Measurements from ENCODE around the gene FIGNL2. TPM values are rescaled to one million over a fixed set of nuclear protein-coding genes. Genes with fewer than 3 reads are reported as not detected.
A peak's percentile ranks its signal among the peaks of the same experiment; 100 is the strongest.

The FIGNL2 gene
- total RNA-seq, result under 1 TPM in 3 of 4 donors, not detected in 1; 0.17 to 0.49 (median 0.29) TPM

- intact Hi-C loops (cut with DNase I; ENCODE audit: low total_unique reads), result no loop called here
- no peak for DNase-seq (ENCODE audit: low spot score in 2 of 2)
- WGBS, 2 donors, result 4% methylated on average over 8 of the region's 51 CpGs; no CpG with 5 or more reads in 1 of the 2 donors
- TF ChIP-seq POLR2A (IDR thresholded peaks at IDR 0.05) (no peak), CTCF (IDR thresholded peaks at IDR 0.05) (no peak)
- peak within 1 kb of the TSS; percentile 2 for H3K4me3 ChIP-seq (ENCODE audit: low read depth, poor library complexity, severe bottlenecking)
These were observed at the start of gene FIGNL2 for GRCh38 chr12:51848326-51848727. FIGNL2 (minus strand) TSS chr12:51848718; CDS start chr12:51822413, 26,305 bp downstream.

- TF ChIP-seq CTCF (IDR thresholded peaks at IDR 0.05) (no peak), POLR2A (IDR thresholded peaks at IDR 0.05) (no peak)
- intact Hi-C loops (cut with DNase I; ENCODE audit: low total_unique reads), result no loop called here
- peak in 1 of 2 donors; percentile 85 for DNase-seq (ENCODE audit: low spot score in 2 of 2)
- 57 to 60% methylated on average over 7 to 8 of the region's 8 CpGs for WGBS, 2 donors
- no peak overlapping the region for H3K4me3 ChIP-seq (ENCODE audit: low read depth, poor library complexity, severe bottlenecking)
These were observed 48.7 kb upstream of the FIGNL2 start for GRCh38 chr12:51897181-51897580.

- 70 to 78% methylated on average over 3 of the region's 3 CpGs for WGBS, 2 donors
These were observed 47.7 kb upstream of the FIGNL2 start for GRCh38 chr12:51896236-51896635.

GRCh38 chr12:51895378-51896135 is 47.0 kb upstream of the FIGNL2 start:
- TF ChIP-seq POLR2A (IDR thresholded peaks at IDR 0.05) (no peak), CTCF (IDR thresholded peaks at IDR 0.05) (no peak)
- intact Hi-C loops (cut with DNase I; ENCODE audit: low total_unique reads), result no loop called here
- 80 to 90% methylated on average over 4 of the region's 8 CpGs for WGBS, 2 donors
- H3K4me3 ChIP-seq (ENCODE audit: low read depth, poor library complexity, severe bottlenecking), result no peak overlapping the region
- peak in 1 of 2 donors; percentile 75 for DNase-seq (ENCODE audit: low spot score in 2 of 2)

More at GRCh38 chr12:51896236-51896635, 47.7 kb upstream of the FIGNL2 start:
- peak in 1 of 2 donors; percentile 60 for DNase-seq (ENCODE audit: low spot score in 2 of 2)
- H3K4me3 ChIP-seq (ENCODE audit: low read depth, poor library complexity, severe bottlenecking), result no peak overlapping the region
- no peak for TF ChIP-seq POLR2A (IDR thresholded peaks at IDR 0.05)
- TF ChIP-seq CTCF (IDR thresholded peaks at IDR 0.05), result no peak
- intact Hi-C loops (cut with DNase I; ENCODE audit: low total_unique reads), result no loop called here

- TF ChIP-seq CTCF (IDR thresholded peaks at IDR 0.05) (no peak), POLR2A (IDR thresholded peaks at IDR 0.05) (no peak)
- WGBS, 2 donors, result 66 to 71% methylated on average over 6 of the region's 6 CpGs
- intact Hi-C loops (cut with DNase I; ENCODE audit: low total_unique reads), result no loop called here
- peak in 1 of 2 donors; percentile 36 for DNase-seq (ENCODE audit: low spot score in 2 of 2)
- no peak overlapping the region for H3K4me3 ChIP-seq (ENCODE audit: low read depth, poor library complexity, severe bottlenecking)
These were observed 45.3 kb upstream of the FIGNL2 start for GRCh38 chr12:51893786-51894185.

Data from lower leg skin (tissue), 4 donors.